Testis (tissue), 2 donors: ENCODE results near the gene KIF18B.

Experiments used
- POLR2A ChIP-seq: fragments of 450-650 bp; IDR thresholded peaks from one replicate; pipeline ENCODE4 v1.6.1; 2017; ENCODE audit warnings: antibody characterized with exemption, mild to moderate bottlenecking, moderate library complexity
- TF ChIP-seq, protein P1 (sequence below), 3 experiments: fragments of 450-650 bp in 2 of 3; fragments of 200-600 bp in 1 of 3; sonication (generic) in 1 of 3; IDR thresholded peaks; one replicate each; pipeline ENCODE4 v1.5.1; 2016 to 2019; ENCODE audit warnings: antibody characterized with exemption in 3 of 3, mild to moderate bottlenecking in 2 of 3, moderate library complexity in 1 of 3

DNA sequence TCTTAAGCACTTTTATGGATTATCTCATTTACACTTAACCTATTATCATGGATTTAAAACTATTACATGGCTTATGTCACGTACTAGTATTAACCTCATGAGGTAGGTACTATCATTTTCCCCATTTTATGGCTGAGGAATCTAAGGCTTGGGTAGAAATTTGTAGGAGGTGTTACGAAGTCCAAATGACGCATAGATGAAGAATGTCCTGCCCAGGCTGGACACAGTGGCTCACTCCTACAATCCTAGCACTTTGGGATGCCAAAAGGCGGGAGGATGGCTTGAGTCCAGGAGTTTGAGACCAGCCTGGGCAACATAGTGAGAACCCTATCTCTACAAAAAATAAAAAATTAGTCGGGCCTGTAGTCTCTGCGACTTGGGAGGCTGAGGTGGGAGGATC, 25.4 kb upstream of the KIF18B start:
- TF ChIP-seq, protein P1, sequence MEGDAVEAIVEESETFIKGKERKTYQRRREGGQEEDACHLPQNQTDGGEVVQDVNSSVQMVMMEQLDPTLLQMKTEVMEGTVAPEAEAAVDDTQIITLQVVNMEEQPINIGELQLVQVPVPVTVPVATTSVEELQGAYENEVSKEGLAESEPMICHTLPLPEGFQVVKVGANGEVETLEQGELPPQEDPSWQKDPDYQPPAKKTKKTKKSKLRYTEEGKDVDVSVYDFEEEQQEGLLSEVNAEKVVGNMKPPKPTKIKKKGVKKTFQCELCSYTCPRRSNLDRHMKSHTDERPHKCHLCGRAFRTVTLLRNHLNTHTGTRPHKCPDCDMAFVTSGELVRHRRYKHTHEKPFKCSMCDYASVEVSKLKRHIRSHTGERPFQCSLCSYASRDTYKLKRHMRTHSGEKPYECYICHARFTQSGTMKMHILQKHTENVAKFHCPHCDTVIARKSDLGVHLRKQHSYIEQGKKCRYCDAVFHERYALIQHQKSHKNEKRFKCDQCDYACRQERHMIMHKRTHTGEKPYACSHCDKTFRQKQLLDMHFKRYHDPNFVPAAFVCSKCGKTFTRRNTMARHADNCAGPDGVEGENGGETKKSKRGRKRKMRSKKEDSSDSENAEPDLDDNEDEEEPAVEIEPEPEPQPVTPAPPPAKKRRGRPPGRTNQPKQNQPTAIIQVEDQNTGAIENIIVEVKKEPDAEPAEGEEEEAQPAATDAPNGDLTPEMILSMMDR (IDR thresholded peaks at IDR 0.05): no peak
- TF ChIP-seq POLR2A: no peak
